ENCODE results near the gene TEKT3.

GRCh38 chr17:15380446-15380845 is 39.0 kb upstream of the TEKT3 start:
- TF ChIP-seq CTCF (IDR thresholded peaks at IDR 0.05) = no peak
- no peak for TF ChIP-seq ZFX (IDR thresholded peaks at IDR 0.05; ENCODE audit: borderline replicate concordance)
